Fibroblast of skin of left quadriceps (primary cell): ENCODE results near the gene FGF3.

Source experiments
- DNase-seq, 2 experiments: peaks; one replicate each; pipeline ENCODE4 v3.0.0-alpha.2; 2013; ENCODE audit warnings: low read depth in 2 of 2

The FGF3 gene

GRCh38 chr11:69825037-69825834 is 6.0 kb upstream of the FGF3 start:
- no peak for DNase-seq

- DNase-seq = no peak
Measured at GRCh38 chr11:69823641-69824265, 4.5 kb upstream of the FGF3 start.

GRCh38 chr11:69822676-69823494 is 3.7 kb upstream of the FGF3 start:
- no peak for DNase-seq

- no peak for DNase-seq
Measured at GRCh38 chr11:69821511-69822040, 2.4 kb upstream of the FGF3 start.

- no peak for DNase-seq
Measured at GRCh38 chr11:69820441-69820840, 1.2 kb upstream of the FGF3 start.

- no peak for DNase-seq
Measured at GRCh38 chr11:69819541-69820070, 390 bp upstream of the FGF3 start.

- no peak for DNase-seq
Measured at GRCh38 chr11:69818231-69818602, 999 bp downstream of the FGF3 start.

- no peak for DNase-seq
Measured at GRCh38 chr11:69817265-69818230, 1.7 kb downstream of the FGF3 start.

GRCh38 chr11:69816671-69817070 is 2.5 kb downstream of the FGF3 start:
- no peak for DNase-seq

- DNase-seq = no peak
Measured at GRCh38 chr11:69815973-69816372, 3.2 kb downstream of the FGF3 start.

- DNase-seq = no peak
Measured at GRCh38 chr11:69814902-69815301, 4.3 kb downstream of the FGF3 start.

- no peak for DNase-seq
Measured at GRCh38 chr11:69814411-69814810, 4.8 kb downstream of the FGF3 start.

GRCh38 chr11:69813839-69814238 is 5.4 kb downstream of the FGF3 start:
- DNase-seq = no peak

- no peak for DNase-seq
Measured at GRCh38 chr11:69812946-69813345, 6.3 kb downstream of the FGF3 start.

- DNase-seq = no peak
Measured at GRCh38 chr11:69812256-69812655, 7.0 kb downstream of the FGF3 start.

- DNase-seq = no peak
Measured at GRCh38 chr11:69811431-69811830, 7.8 kb downstream of the FGF3 start.

- DNase-seq = no peak
Measured at GRCh38 chr11:69810289-69811118, 8.7 kb downstream of the FGF3 start.

GRCh38 chr11:69808667-69809086 is 10.5 kb downstream of the FGF3 start:
- DNase-seq = peak; percentile 20 to 22

GRCh38 chr11:69807106-69807815 is 12.0 kb downstream of the FGF3 start:
- peak in 1 of 2 experiments; percentile 6 for DNase-seq
